PC-9 (cell line): ENCODE results near the gene ZSCAN10. TPM values are rescaled to one million over a fixed set of nuclear protein-coding genes. Genes with fewer than 3 reads are reported as not detected.
"Not testable (repeated sequence)": the region's sequence is repeated elsewhere in the genome, so short reads cannot be mapped to it uniquely, and the experiment has no call there.

Experiments used
- BruUV-seq: library from RNA; stranded (reverse); fragments of 400-500 nt; replicated peaks from 2 replicates; lab custom pipeline; 2021; lab: Mats Ljungman, UMichigan
- CTCF ChIA-PET: fragments of 300-600 bp; sonication (Branson Sonifier 250); formaldehyde crosslinking; loops from one replicate; lab custom pipeline; 2022; ENCODE audit warnings: antibody characterized with exemption; lab: Charles Lee
- POLR2A ChIA-PET: fragments of 300-600 bp; sonication (Branson Sonifier 250); formaldehyde crosslinking; loops from one replicate; lab custom pipeline; 2022; ENCODE audit warnings: antibody characterized with exemption; ENCODE audit not compliant: unreplicated experiment; lab: Charles Lee
- DNase-seq, 2 experiments: peaks; one replicate each; pipeline versions ENCODE4 v3.0.0 to v3.0.0-alpha.2; 2015 to 2022; ENCODE audit warnings: mixed read lengths in 1 of 2
- H2AFZ ChIP-seq: fragments of 200-600 bp; sonication (generic); 2 replicates; pipeline ENCODE4 v1.8.1; 2017; ENCODE audit warnings: antibody characterized with exemption
- H3F3A ChIP-seq: fragments of 200-600 bp; sonication (generic); 2 replicates; pipeline ENCODE4 v1.8.1; 2017; ENCODE audit warnings: antibody characterized with exemption, mild to moderate bottlenecking, low read depth; ENCODE audit not compliant: insufficient read depth
- H3K27ac ChIP-seq: fragments of 200-600 bp; sonication (generic); 2 replicates; pipeline ENCODE4 v1.6.1; 2016; ENCODE audit warnings: mixed run types
- H3K27me3 ChIP-seq: fragments of 200-600 bp; sonication (generic); 2 replicates; pipeline ENCODE4 v1.6.1; 2016; ENCODE audit warnings: low read depth, mixed run types; ENCODE audit not compliant: insufficient read depth
- H3K36me3 ChIP-seq: fragments of 200-600 bp; sonication (generic); 2 replicates; pipeline ENCODE4 v1.6.1; 2016; ENCODE audit warnings: low read depth, mixed run types
- H3K4me1 ChIP-seq: fragments of 200-600 bp; sonication (generic); replicated peaks from 2 replicates; pipeline ENCODE4 v1.6.1; 2016; ENCODE audit warnings: mixed run types; ENCODE audit not compliant: insufficient read depth
- H3K4me2 ChIP-seq: fragments of 200-600 bp; sonication (generic); 2 replicates; pipeline ENCODE4 v1.6.1; 2017; ENCODE audit warnings: mixed run types
- H3K4me3 ChIP-seq: fragments of 200-600 bp; sonication (generic); 2 replicates; pipeline ENCODE4 v1.6.1; 2016; ENCODE audit warnings: mixed run types
- H3K79me2 ChIP-seq: fragments of 200-600 bp; sonication (generic); 2 replicates; pipeline ENCODE4 v1.6.1; 2017; ENCODE audit warnings: low read depth, mixed run types
- H3K9me2 ChIP-seq: fragments of 200-600 bp; sonication (generic); 2 replicates; pipeline ENCODE4 v1.8.1; 2017; ENCODE audit warnings: mild to moderate bottlenecking; ENCODE audit not compliant: insufficient read depth
- H3K9me3 ChIP-seq: fragments of 200-600 bp; sonication (generic); 2 replicates; pipeline ENCODE4 v1.8.1; 2016; ENCODE audit warnings: low read depth; ENCODE audit not compliant: insufficient read depth
- H4K20me1 ChIP-seq: fragments of 200-600 bp; sonication (generic); 2 replicates; pipeline ENCODE4 v1.8.1; 2017; ENCODE audit not compliant: insufficient read depth
- CTCF ChIP-seq: fragments of 200-600 bp; sonication (generic); conservative IDR thresholded peaks from 2 replicates; pipeline ENCODE4 v1.6.1; 2017; ENCODE audit warnings: mixed run types, antibody characterized with exemption, mild to moderate bottlenecking, moderate library complexity
- EZH2 ChIP-seq: fragments of 200-600 bp; sonication (generic); IDR thresholded peaks from 2 replicates; pipeline ENCODE4 v1.8.0; 2017; ENCODE audit warnings: antibody characterized with exemption, low read depth
- intact Hi-C: fragments of 100-400 bp; cut with micrococcal nuclease; formaldehyde crosslinking; loops from one replicate; pipeline ENCODE4 v1.10.0; 2022; ENCODE audit not compliant: unreplicated experiment
- total RNA-seq: library from RNA; stranded (reverse); gene quantifications from 2 replicates; pipeline ENCODE4 v1.2.3, GENCODE V29; 2021

Gene ZSCAN10
- total RNA-seq, 1 experiment from 2014 or later, result not detected

GRCh38 chr16:3074860-3075522 is 24.1 kb downstream of the ZSCAN10 start:
- H3K4me1 ChIP-seq, result peaks cover 15% of the 10 kb centered on the region
- H3K36me3 ChIP-seq, result no peaks in the 10 kb centered on the region
- H3K27ac ChIP-seq, result no peak overlapping the region
- no peak overlapping the region for H3K4me2 ChIP-seq
- intact Hi-C loops, result no loop called here
- H3K27me3 ChIP-seq, result peaks cover 10% of the 10 kb centered on the region
- CTCF ChIA-PET, result no interaction called here
- no peak overlapping the region for H3K4me3 ChIP-seq
- H3F3A ChIP-seq, result 0 out of 2 replicates have a peak, but pooled peaks cover 6% of the 10 kb centered on the region
- H4K20me1 ChIP-seq, result no peaks in the 10 kb centered on the region
- no peaks in the 10 kb centered on the region for H3K9me2 ChIP-seq
- no peaks in the 10 kb centered on the region for H3K79me2 ChIP-seq
- no peak for DNase-seq
- H2AFZ ChIP-seq, result no peak overlapping the region
- no peak for TF ChIP-seq EZH2
- no peak for TF ChIP-seq CTCF
- BruUV-seq, result no TSS peak
- no peaks in the 10 kb centered on the region for H3K9me3 ChIP-seq
- POLR2A ChIA-PET, result no interaction called here

- POLR2A ChIA-PET, result no interaction called here
Observed at GRCh38 chr16:3073448-3073847, 25.6 kb downstream of the ZSCAN10 start.

GRCh38 chr16:3072576-3073263 is 26.4 kb downstream of the ZSCAN10 start:
- H3K79me2 ChIP-seq, BruUV-seq, H3K9me3 ChIP-seq, POLR2A ChIA-PET, H3K9me2 ChIP-seq, DNase-seq, H2AFZ ChIP-seq, H3K4me3 ChIP-seq, H3F3A ChIP-seq, H3K36me3 ChIP-seq, H4K20me1 ChIP-seq, intact Hi-C loops, H3K4me2 ChIP-seq, H3K27me3 ChIP-seq, CTCF ChIA-PET, H3K27ac ChIP-seq: not testable (repeated sequence)
- H3K4me1 ChIP-seq, result peaks cover 12% of the 10 kb centered on the region

More at GRCh38 chr16:3073448-3073847, 25.6 kb downstream of the ZSCAN10 start:
- Histone ChIP-seq H3K4me1 (peaks cover 12% of the 10 kb centered on the region), H3K9me3 (no peaks in the 10 kb centered on the region), H2AFZ (no peak overlapping the region), H3K79me2 (no peaks in the 10 kb centered on the region), H3K9me2 (no peaks in the 10 kb centered on the region), H3K4me3 (no peak overlapping the region), H3K4me2 (no peak overlapping the region), H3K36me3 (no peaks in the 10 kb centered on the region), H3F3A (0 out of 2 replicates have a peak, but pooled peaks cover 6% of the 10 kb centered on the region), H3K27ac (no peak overlapping the region), H4K20me1 (no peaks in the 10 kb centered on the region), H3K27me3 (no peaks in the 10 kb centered on the region; the same call in 1 of the 2 replicates)
- CTCF ChIA-PET, result no interaction called here
- TF ChIP-seq CTCF (no peak), EZH2 (no peak)
- no peak for DNase-seq
- BruUV-seq, result no TSS peak
- intact Hi-C loops, result no loop called here

GRCh38 chr16:3072148-3072547 is 26.9 kb downstream of the ZSCAN10 start:
- H4K20me1 ChIP-seq, H3K27ac ChIP-seq, H3K4me2 ChIP-seq, H3K4me3 ChIP-seq, H3K9me3 ChIP-seq, POLR2A ChIA-PET, intact Hi-C loops, H3K36me3 ChIP-seq, DNase-seq, BruUV-seq, H3K9me2 ChIP-seq, CTCF ChIA-PET, H3F3A ChIP-seq, H3K27me3 ChIP-seq, H3K79me2 ChIP-seq, H2AFZ ChIP-seq: not testable (repeated sequence)
- peaks cover 12% of the 10 kb centered on the region for H3K4me1 ChIP-seq
